Measurements from ENCODE around the gene AZU1. TPM values are rescaled to one million over a fixed set of nuclear protein-coding genes. Genes with fewer than 3 reads are reported as not detected.
"Not testable (repeated sequence)": the region's sequence is repeated elsewhere in the genome, so short reads cannot be mapped to it uniquely, and the experiment has no call there.

The AZU1 gene
- total RNA-seq, 1 donor from 2014 or later, result not detected

GRCh38 chr19:810077-810855 lies 17.4 kb upstream of the AZU1 start:
- no peak for DNase-seq (ENCODE audit: low spot score)

- no peak for DNase-seq (ENCODE audit: low spot score)
These were observed 16.7 kb upstream of the AZU1 start for GRCh38 chr19:810883-811489.

- DNase-seq (ENCODE audit: low spot score), result no peak
These were observed 16.1 kb upstream of the AZU1 start for GRCh38 chr19:811506-812048.

GRCh38 chr19:812049-812746 lies 15.4 kb upstream of the AZU1 start:
- no peak for DNase-seq (ENCODE audit: low spot score)

GRCh38 chr19:812747-813218 lies 14.9 kb upstream of the AZU1 start:
- no peak for DNase-seq (ENCODE audit: low spot score)

GRCh38 chr19:813219-814151 lies 14.2 kb upstream of the AZU1 start:
- no peak for DNase-seq (ENCODE audit: low spot score)

DNA sequence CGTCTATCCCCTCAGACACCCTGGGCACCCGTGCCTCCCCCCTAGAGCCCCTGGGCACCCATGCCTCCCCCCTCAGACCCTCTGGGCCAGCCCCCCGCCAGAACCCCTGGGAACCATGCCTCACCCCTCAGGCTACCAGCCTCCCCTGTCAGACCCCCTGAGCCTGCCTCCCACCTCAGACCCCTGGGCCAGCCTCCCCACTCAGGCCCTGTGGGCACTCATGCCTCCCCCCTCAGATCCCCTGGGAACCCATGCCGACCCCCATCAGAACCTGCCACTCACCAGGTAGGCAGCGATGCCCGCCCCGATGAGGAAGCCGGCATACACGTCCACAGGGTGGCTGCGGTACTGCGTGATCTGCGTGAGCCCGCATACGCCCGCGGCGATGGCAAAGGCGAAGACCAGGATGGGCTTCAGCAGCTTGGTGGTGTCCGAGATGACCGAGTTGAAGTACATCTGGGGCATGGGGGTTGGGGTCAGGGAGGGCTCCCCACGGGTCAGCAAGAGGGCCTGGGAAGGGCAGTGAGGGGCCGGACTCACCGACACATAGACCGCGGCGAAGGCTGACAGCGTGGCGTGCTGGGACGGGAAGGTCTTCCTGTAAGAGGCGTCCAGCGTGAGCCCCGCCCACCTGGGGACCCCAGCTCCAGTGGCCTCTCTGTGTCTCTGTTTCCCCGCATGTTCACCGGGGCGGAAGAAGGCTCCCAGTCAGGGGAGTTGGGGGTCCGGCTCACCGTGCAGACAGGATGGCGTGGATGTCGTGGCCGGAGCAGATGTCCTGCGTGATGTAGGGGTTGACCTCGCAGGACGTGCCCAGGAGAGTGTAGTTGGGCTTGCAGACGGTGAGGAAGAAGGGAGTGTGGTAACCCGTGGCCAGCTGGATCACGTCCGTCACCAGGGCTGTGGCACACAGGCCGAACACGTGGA lies 13.2 kb upstream of the AZU1 start:
- no peak for DNase-seq (ENCODE audit: low spot score)

GRCh38 chr19:815079-815774 lies 12.4 kb upstream of the AZU1 start:
- DNase-seq (ENCODE audit: low spot score), result no peak

DNA sequence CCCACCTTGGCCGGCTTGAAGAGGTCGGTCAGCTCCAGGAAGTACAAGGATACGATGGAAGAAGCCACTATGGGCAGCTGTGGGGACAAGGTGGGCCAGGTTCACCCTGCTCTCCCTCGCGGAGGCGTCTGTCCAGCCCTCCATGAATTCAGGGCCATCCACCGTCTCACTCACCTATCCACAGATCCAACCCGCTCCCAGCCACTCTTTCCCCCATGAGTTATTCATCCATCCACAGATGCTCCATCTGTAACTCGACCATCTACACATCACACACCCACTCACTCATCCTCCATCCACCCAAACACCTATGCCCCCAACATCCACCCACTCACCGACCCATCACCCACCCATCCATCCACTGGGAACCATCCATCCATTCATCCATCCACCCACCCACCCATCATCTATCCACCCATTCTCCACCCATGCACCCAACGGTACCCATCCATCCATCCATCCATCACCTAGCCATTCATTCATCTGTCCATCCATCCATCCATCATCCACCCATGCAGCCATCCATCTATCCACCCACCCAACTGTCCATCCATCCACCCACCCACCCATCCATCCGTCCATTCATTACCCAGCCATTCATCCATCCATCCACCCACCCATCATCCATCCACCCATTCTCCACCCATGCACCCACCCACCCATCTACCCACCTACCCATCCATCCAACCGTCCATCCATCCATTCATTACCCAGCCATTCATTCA lies 11.7 kb upstream of the AZU1 start:
- no peak for DNase-seq (ENCODE audit: low spot score)

GRCh38 chr19:816500-816857 lies 11.2 kb upstream of the AZU1 start:
- no peak for DNase-seq (ENCODE audit: low spot score)

GRCh38 chr19:820212-820611 lies 7.4 kb upstream of the AZU1 start:
- not testable (repeated sequence) for DNase-seq (ENCODE audit: low spot score)

DNA sequence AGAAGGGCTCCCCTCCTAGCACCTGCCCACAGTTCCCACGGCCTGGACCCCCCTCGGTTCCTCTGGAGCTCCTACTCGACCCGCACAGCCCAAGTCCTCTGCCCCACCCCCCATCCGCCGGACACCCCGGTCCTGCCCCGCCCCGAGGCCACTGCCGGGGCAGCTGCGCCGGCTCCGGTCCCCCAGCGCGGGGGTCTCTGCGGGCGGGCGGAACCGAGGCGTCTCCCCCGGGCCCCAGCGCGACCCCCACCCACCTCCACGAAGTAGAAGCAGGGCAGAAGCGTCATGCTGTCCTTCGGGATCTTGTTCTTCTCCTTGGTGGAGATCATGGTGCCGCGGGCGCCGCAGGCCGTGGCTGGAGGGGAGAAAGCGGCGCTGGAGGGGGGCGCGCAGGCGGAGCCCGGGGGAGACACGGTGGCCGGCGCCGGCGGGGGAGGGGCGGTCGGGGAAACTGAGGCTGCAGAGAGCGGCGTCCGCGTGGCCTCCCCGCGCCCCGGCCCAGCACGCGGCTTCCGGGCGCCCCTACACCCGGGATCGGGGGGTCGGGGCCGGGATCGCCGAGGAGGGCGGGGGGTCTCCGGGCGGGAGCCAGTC lies 6.3 kb upstream of the AZU1 start:
- no peak for DNase-seq (ENCODE audit: low spot score)

DNA sequence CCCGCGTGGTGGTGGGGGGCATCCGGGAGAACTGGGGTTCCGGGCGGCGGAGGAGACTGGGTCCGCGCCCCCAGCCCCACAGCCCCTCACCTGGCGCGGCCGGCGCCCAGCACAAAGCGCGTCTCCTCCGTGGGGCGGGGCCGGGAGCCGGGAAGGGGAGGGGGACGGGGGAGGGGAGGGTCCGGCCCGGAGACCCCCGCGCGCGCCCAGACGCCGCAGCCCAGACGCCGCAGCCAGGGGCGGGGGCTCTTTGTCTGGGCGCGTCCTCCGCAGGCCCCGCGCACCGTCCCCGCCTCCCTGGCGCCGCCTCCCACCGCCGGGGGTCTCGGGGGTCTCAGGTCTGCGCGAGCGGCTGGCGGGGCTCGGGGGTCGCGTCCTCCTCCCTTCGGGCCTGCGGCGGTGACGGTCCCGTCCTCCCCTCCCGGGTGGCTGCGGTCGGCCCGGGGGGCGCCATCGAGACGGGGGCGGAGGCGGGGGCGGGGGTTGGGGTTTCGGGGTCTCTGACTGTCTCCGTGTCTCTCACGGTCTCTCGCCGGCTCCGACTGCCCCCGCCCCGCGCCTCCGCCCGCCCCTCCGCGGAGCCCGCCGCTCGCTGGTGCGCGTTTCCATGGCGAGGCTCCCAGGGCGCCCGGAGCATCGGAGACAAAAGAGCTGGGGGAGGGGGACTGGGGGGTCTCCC lies 5.7 kb upstream of the AZU1 start, which contains the start of gene PLPPR3:
Gene PLPPR3, minus strand, starts transcription at position 131 of the 679 bp plus-strand sequence. CDS start 396 bp downstream, outside the sequence.
- no peak for DNase-seq (ENCODE audit: low spot score)

DNA sequence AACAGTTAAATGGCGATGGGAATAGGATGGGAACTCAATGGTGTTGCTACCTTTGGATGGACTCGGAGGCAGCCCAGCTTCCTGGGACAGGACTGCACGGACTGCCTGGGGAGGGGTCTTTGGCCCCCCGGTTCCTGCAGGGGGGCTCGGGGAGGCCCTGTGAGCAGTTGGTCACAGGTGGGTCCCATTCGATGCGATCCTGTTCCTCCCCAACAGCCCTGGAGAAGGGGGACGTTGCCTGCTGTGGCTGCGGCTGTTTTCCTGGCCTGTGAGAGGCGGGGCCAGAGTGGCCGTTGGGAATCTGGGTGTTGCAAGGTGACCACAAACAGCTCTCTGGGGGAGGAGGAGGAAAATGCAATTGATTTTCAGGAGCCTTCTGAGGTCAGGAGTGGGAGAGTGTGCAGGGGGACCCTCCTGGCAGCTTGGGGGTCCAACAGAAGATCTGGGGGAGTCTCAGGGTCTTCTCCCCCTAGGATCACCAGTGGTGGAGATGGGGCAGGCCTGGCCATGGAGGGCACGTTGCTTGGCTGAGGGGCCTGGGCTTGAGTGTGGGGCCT lies 4.0 kb upstream of the AZU1 start:
- no peak for DNase-seq (ENCODE audit: low spot score)

DNA sequence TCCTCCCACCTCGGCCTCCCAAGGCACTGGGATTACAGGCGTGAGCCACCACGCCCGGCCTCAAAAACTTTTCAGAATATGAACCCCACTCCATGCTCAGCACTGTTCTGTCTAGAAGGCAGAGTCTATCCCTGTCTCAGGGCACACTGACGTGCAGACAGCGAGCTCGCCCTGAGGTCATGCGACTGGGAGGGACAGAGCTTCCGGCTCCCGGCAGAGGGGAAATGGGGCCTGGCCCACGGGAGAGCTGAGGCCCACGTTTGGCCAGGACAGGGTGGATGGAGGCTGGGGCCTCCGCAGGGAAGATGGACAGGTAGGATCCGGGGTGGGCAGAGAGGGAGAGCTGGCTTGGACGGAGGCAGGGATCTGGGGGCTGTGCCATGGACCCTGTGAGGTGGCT lies 2.8 kb upstream of the AZU1 start:
- DNase-seq (ENCODE audit: low spot score), result no peak

- DNase-seq (ENCODE audit: low spot score), result no peak
These were observed 1.6 kb upstream of the AZU1 start for GRCh38 chr19:825897-826644.

- no peak for DNase-seq (ENCODE audit: low spot score)
These were observed 325 bp upstream of the AZU1 start for GRCh38 chr19:827314-827709.

Measured in ureter (tissue), 1 donor.